IPS DF 19.7 (cell line): ENCODE measurements around the gene RTL1.

ENCODE experiments used
- DNase-seq: peaks from one replicate; pipeline ENCODE4 v3.0.0-alpha.2; 2013; ENCODE audit warnings: low read depth, low spot score

RTL1 gene

GRCh38 chr14:100898935-100899883, 4.3 kb downstream of the RTL1 start:
- no peak for DNase-seq

- DNase-seq: no peak
Observed at GRCh38 chr14:100898465-100898864, 5.1 kb downstream of the RTL1 start.

- no peak for DNase-seq
Observed at GRCh38 chr14:100896369-100897060, 7.0 kb downstream of the RTL1 start.

- DNase-seq: no peak
Observed at GRCh38 chr14:100895411-100895810, 8.1 kb downstream of the RTL1 start.

- no peak for DNase-seq
Observed at GRCh38 chr14:100894416-100894815, 9.1 kb downstream of the RTL1 start.

- DNase-seq: no peak
Observed at GRCh38 chr14:100893760-100894159, 9.8 kb downstream of the RTL1 start.

GRCh38 chr14:100893228-100893601, 10.3 kb downstream of the RTL1 start:
- DNase-seq: no peak

GRCh38 chr14:100892496-100893227, 10.9 kb downstream of the RTL1 start:
- DNase-seq: no peak

- no peak for DNase-seq
Observed at GRCh38 chr14:100891501-100892445, 11.7 kb downstream of the RTL1 start.

GRCh38 chr14:100891051-100891450, 12.5 kb downstream of the RTL1 start:
- DNase-seq: no peak

GRCh38 chr14:100890061-100890850, 13.3 kb downstream of the RTL1 start:
- DNase-seq: no peak

GRCh38 chr14:100889641-100890040, 13.9 kb downstream of the RTL1 start:
- no peak for DNase-seq

- DNase-seq: no peak
Observed at GRCh38 chr14:100888789-100889315, 14.7 kb downstream of the RTL1 start.

- DNase-seq: no peak
Observed at GRCh38 chr14:100887728-100888335, 15.7 kb downstream of the RTL1 start.

- DNase-seq: no peak
Observed at GRCh38 chr14:100885617-100886016, 17.9 kb downstream of the RTL1 start.

- DNase-seq: no peak
Observed at GRCh38 chr14:100885196-100885595, 18.3 kb downstream of the RTL1 start.

GRCh38 chr14:100884456-100884855, 19.1 kb downstream of the RTL1 start:
- no peak for DNase-seq

GRCh38 chr14:100883789-100884101, 19.8 kb downstream of the RTL1 start:
- DNase-seq: no peak

GRCh38 chr14:100882991-100883788, 20.3 kb downstream of the RTL1 start:
- DNase-seq: no peak
